HG03159 (cell line): ENCODE data around the gene PCBD1.
"Not testable (repeated sequence)": the region's sequence is repeated elsewhere in the genome, so short reads cannot be mapped to it uniquely, and the experiment has no call there.

Source experiments
- ATAC-seq: cut with Tn5 transposase; IDR thresholded peaks from one replicate; pipeline ENCODE4 v1.9.1; 2021; ENCODE audit warnings: mild to moderate bottlenecking, moderate library complexity; ENCODE audit not compliant: unreplicated experiment

Gene PCBD1

GRCh38 chr10:70879207-70879606, 9.2 kb downstream of the PCBD1 start:
- ATAC-seq = no peak

- no peak for ATAC-seq
These were observed 14.3 kb downstream of the PCBD1 start for GRCh38 chr10:70874061-70874460.

GRCh38 chr10:70872291-70872690, 16.1 kb downstream of the PCBD1 start:
- no peak for ATAC-seq

GRCh38 chr10:70866424-70866823, 21.9 kb downstream of the PCBD1 start:
- no peak for ATAC-seq

GRCh38 chr10:70864935-70865334, 23.4 kb downstream of the PCBD1 start:
- no peak for ATAC-seq

GRCh38 chr10:70863470-70864160, 24.8 kb downstream of the PCBD1 start:
- no peak for ATAC-seq

GRCh38 chr10:70861495-70862197, 26.7 kb downstream of the PCBD1 start:
- not testable (repeated sequence) for ATAC-seq

- ATAC-seq = no peak
These were observed 29.6 kb downstream of the PCBD1 start for GRCh38 chr10:70858759-70859158.

- ATAC-seq = no peak
These were observed 31.9 kb downstream of the PCBD1 start for GRCh38 chr10:70856454-70856853.

GRCh38 chr10:70853457-70853856, 34.9 kb downstream of the PCBD1 start:
- no peak for ATAC-seq

GRCh38 chr10:70853038-70853437, 35.3 kb downstream of the PCBD1 start:
- no peak for ATAC-seq

GRCh38 chr10:70851597-70852475, 36.5 kb downstream of the PCBD1 start:
- no peak for ATAC-seq

GRCh38 chr10:70850097-70850496, 38.3 kb downstream of the PCBD1 start:
- no peak for ATAC-seq

GRCh38 chr10:70849582-70850016, 38.8 kb downstream of the PCBD1 start:
- no peak for ATAC-seq

GRCh38 chr10:70847659-70848360, 40.6 kb downstream of the PCBD1 start:
- no peak for ATAC-seq

- ATAC-seq = no peak
These were observed 41.6 kb downstream of the PCBD1 start for GRCh38 chr10:70846795-70847194.

GRCh38 chr10:70845816-70846215, 42.5 kb downstream of the PCBD1 start:
- ATAC-seq = no peak

- ATAC-seq = no peak
These were observed 43.1 kb downstream of the PCBD1 start for GRCh38 chr10:70845256-70845655.

- ATAC-seq = no peak
These were observed 44.4 kb downstream of the PCBD1 start for GRCh38 chr10:70843776-70844489.

- no peak for ATAC-seq
These were observed 45.0 kb downstream of the PCBD1 start for GRCh38 chr10:70843333-70843732.
